Measurements from ENCODE around the gene RNF11.

DNA sequence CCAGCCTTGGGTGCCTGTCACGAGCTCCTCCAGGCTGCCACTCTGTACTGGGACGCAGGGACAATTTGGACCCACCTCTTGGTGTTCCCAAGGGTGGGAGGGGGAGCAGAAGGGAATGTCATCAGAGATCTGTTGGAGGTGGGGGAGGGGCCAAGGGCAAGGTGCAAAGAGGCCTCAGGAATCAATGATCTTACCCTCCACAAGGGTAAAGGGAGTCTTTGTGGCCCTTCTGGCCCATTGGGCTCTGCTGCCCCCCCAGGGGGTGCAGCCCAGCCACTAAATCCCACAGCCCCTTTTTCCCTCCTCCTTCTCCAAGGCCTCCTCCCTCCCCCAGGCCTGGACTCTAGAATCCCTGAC lies 85.8 kb downstream of the RNF11 start:
- no peak for TF ChIP-seq EZH2 (IDR thresholded peaks at IDR 0.05; ENCODE audit: low read length)
- TF ChIP-seq, protein P1, sequence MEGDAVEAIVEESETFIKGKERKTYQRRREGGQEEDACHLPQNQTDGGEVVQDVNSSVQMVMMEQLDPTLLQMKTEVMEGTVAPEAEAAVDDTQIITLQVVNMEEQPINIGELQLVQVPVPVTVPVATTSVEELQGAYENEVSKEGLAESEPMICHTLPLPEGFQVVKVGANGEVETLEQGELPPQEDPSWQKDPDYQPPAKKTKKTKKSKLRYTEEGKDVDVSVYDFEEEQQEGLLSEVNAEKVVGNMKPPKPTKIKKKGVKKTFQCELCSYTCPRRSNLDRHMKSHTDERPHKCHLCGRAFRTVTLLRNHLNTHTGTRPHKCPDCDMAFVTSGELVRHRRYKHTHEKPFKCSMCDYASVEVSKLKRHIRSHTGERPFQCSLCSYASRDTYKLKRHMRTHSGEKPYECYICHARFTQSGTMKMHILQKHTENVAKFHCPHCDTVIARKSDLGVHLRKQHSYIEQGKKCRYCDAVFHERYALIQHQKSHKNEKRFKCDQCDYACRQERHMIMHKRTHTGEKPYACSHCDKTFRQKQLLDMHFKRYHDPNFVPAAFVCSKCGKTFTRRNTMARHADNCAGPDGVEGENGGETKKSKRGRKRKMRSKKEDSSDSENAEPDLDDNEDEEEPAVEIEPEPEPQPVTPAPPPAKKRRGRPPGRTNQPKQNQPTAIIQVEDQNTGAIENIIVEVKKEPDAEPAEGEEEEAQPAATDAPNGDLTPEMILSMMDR (optimal IDR thresholded peaks at IDR 0.05 in 1 of 3, IDR thresholded peaks at IDR 0.05 in 1 of 3, conservative IDR thresholded peaks at IDR 0.05 in 1 of 3; ENCODE audit: extremely low read depth in 1 of 3, insufficient read depth in 2 of 3, low read length in 3 of 3): no peak
